ENCODE measurements around the gene GAK. TPM values are rescaled to one million over a fixed set of nuclear protein-coding genes. Genes with fewer than 3 reads are reported as not detected.

GAK gene
- total RNA-seq, 1 donor from 2014 or later = 97.1 TPM

DNA sequence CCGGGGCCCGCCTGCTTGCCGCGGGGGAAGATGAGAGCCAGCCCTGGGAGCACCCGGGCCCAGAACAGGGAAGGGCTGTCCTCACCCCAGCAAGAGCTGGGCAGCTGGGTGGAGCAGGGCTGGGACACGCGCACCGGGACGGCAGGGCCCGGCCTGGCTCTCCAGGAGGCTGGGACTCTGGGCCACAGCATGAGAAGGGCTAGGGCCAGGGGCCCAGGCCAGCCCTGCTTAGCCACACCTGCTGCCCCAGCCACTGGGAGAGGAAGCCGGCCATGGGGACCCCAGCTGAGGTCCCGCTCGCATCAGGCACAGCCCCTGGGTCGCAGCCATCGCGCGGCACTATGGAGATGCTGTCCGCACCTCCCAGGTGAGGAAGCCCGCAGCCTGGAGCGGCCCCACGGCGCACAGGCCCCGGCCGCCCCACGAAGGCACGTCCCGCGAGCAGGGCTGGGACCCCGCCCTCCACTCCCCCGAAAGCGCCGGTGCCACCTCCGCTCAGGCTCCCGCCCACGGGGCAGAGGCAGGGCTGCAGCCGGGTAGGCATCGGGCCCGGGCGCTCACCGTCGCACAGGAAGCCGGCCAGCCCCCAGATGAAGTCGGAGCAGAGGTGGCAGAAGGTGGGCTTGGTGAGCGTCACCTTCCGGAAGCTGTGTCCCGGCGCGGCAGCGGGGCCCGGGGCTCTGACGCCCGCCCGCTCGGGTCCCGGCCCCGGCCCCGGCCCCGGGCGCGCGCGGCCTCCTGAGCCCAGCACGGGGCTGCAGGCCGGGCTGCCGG, 40.7 kb upstream of the GAK start:
- TF ChIP-seq, protein P1, sequence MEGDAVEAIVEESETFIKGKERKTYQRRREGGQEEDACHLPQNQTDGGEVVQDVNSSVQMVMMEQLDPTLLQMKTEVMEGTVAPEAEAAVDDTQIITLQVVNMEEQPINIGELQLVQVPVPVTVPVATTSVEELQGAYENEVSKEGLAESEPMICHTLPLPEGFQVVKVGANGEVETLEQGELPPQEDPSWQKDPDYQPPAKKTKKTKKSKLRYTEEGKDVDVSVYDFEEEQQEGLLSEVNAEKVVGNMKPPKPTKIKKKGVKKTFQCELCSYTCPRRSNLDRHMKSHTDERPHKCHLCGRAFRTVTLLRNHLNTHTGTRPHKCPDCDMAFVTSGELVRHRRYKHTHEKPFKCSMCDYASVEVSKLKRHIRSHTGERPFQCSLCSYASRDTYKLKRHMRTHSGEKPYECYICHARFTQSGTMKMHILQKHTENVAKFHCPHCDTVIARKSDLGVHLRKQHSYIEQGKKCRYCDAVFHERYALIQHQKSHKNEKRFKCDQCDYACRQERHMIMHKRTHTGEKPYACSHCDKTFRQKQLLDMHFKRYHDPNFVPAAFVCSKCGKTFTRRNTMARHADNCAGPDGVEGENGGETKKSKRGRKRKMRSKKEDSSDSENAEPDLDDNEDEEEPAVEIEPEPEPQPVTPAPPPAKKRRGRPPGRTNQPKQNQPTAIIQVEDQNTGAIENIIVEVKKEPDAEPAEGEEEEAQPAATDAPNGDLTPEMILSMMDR (conservative IDR thresholded peaks at IDR 0.05) = no peak
- no peaks in the 10 kb centered on the region for H3K36me3 Mint-ChIP-seq
- peak overlapping the region; percentile 47 for H3K4me3 Mint-ChIP-seq
- no peaks in the 10 kb centered on the region for H3K9me3 Mint-ChIP-seq
- no peak overlapping the region for H3K27ac Mint-ChIP-seq
- DNase-seq (ENCODE audit: extremely low spot score, unreplicated experiment) = no peak
- H3K27me3 Mint-ChIP-seq = no peaks in the 10 kb centered on the region
- no peaks in the 10 kb centered on the region for H3K4me1 Mint-ChIP-seq (ENCODE audit: unreplicated experiment)

DNA sequence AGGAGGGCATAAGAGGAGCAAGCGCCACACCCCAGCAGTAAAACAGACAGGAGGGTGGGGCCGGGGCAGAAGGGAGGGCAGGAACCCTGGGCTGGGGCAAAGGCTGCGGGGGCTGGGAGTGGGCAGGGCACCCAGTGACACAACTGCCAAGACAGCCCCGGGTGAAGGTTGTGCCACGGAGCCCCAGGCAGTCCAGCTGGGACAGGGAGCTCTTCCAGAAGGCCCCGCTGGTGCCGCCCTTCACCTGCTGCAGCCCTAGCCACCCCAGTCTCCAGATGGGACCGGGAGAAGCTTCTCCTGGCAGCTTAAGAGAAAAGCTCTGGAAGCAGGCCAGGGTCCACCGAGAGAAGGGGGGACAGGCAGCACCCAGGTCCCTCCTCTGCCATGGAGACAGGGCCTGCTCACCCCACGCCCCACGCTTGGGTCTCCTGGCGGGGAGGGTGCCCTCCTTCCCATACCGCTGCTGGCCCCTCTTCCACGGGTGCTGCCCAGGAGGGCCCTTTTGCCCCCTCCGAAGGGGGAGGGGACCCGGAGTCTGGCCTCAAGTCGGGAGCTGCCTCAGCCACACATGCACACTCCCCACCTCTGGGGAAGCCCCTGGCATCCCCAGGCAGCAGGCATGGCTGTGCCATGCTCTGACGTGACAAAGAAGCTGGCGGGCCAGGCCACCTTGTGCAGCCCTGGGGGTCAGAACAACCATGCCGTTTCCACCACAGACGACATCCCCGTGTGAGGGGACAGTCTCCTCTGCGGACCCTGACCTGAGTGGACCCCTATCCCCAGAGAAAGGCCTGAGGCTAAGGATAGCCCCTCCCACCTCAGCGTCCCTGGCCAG, 39.8 kb upstream of the GAK start:
- Mint-ChIP-seq H3K27me3 (no peaks in the 10 kb centered on the region), H3K36me3 (no peaks in the 10 kb centered on the region), H3K9me3 (no peaks in the 10 kb centered on the region), H3K4me3 (peak overlapping the region; percentile 45), H3K27ac (no peak overlapping the region), H3K4me1 (ENCODE audit: unreplicated experiment) (no peaks in the 10 kb centered on the region)
- DNase-seq (ENCODE audit: extremely low spot score, unreplicated experiment) = no peak
- TF ChIP-seq, protein P1 (conservative IDR thresholded peaks at IDR 0.05) = no peak

GRCh38 chr4:970854-971520, 38.9 kb upstream of the GAK start:
- Mint-ChIP-seq H3K4me1 (ENCODE audit: unreplicated experiment) (no peaks in the 10 kb centered on the region), H3K9me3 (no peaks in the 10 kb centered on the region), H3K27me3 (no peaks in the 10 kb centered on the region), H3K27ac (no peak overlapping the region), H3K4me3 (peak overlapping the region; percentile 45), H3K36me3 (no peaks in the 10 kb centered on the region)
- no peak for DNase-seq (ENCODE audit: extremely low spot score, unreplicated experiment)
- TF ChIP-seq, protein P1 (conservative IDR thresholded peaks at IDR 0.05) = no peak

DNA sequence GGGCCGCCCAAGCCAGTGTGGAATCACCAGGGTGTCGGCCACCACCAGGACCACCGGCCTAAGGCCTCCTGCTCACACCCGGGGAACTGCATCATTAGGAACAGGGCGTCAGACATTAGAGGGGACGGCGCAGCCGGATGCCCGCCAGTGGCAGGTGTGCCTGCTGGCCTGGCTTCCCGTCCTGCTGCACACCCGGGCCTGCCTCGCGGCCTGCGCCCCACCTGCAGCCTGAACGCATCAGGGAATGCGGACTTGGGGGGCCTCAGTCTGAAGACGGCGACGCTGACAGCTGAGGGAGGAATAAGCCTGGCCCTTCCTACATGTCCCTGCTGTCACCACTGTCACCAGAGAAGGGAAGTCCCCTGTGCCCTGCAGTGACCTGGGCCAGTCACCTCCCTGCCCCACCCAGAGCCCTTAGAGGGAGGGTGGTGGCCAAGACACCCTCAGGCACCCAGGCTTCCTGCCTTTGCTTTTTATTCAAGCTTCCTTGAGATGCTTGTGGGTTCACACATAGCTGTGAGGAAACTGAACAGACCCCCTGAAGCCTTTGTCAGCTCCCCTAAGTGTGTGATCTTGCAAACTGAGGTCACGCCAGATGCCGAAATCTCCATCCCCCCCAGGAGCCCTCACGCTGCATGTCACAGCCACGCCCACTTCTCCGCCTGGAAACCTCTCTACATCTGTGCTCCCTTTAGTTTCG, 38.1 kb upstream of the GAK start:
- no peak for DNase-seq (ENCODE audit: extremely low spot score, unreplicated experiment)
- peak overlapping the region; percentile 62 for H3K4me3 Mint-ChIP-seq
- no peaks in the 10 kb centered on the region for H3K9me3 Mint-ChIP-seq
- no peaks in the 10 kb centered on the region for H3K36me3 Mint-ChIP-seq
- TF ChIP-seq, protein P1 (conservative IDR thresholded peaks at IDR 0.05) = no peak
- no peaks in the 10 kb centered on the region for H3K27me3 Mint-ChIP-seq
- H3K4me1 Mint-ChIP-seq (ENCODE audit: unreplicated experiment) = no peaks in the 10 kb centered on the region
- H3K27ac Mint-ChIP-seq = no peak overlapping the region
